ENCODE measurements around the gene CFAP73. TPM values are rescaled to one million over a fixed set of nuclear protein-coding genes. Genes with fewer than 3 reads are reported as not detected.
"Not testable (repeated sequence)": the region's sequence is repeated elsewhere in the genome, so short reads cannot be mapped to it uniquely, and the experiment has no call there.

CFAP73 gene
- total RNA-seq, 1 donor from 2014 or later: not detected

DNA sequence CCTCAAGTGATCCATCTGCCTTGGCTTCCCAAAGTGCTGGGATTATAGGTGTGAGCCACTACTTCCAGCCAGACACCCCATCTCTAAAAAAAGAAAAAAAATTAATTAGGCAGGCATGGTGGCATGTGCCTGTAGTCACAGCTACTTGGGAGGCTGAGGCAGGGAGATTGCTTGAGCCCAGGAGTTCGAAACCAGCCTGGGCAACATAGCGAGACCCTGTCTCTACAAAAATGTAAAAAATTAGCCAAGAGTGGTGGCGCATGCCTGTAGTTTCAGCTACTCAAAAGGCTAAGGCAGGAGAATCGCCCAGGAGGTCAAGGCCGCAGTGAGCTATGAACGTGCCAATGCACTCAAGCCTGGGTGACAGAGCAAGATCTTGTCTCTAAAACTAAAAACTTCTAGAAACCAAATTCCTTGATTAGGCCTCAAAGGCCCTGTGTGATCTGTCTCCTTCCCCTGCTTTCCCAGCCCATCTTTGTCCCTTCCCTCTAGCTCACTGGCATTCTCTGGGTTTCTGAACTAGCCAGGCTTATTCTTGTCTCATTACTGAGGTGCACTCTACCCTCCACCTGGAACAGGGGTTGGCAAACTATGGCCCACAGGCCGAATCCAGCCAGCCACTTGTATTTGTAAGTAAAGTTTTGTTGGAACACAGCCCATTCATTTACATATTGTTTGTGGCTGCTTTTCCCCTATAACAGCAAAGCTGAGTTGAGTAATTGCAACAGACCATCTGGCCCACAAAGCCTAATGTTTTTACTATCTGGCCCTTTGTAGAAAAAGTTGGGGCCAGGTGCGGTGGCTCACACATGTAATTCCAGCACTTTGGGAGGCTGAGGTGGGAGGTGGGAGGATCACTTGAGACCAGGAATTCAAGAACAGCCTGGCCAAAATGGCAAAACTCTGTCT, 54.6 kb downstream of the CFAP73 start:
- Mint-ChIP-seq H3K4me1 (peaks cover 31% of the 10 kb centered on the region), H3K4me3 (no peak overlapping the region), H3K27ac (peak overlapping the region; percentile 35), H3K9me3 (peaks cover 5% of the 10 kb centered on the region), H3K36me3 (ENCODE audit: low read depth) (peaks cover 3% of the 10 kb centered on the region), H3K27me3 (no peaks in the 10 kb centered on the region)
- intact Hi-C loops (cut with micrococcal nuclease): no loop called here
- no peak for DNase-seq

DNA sequence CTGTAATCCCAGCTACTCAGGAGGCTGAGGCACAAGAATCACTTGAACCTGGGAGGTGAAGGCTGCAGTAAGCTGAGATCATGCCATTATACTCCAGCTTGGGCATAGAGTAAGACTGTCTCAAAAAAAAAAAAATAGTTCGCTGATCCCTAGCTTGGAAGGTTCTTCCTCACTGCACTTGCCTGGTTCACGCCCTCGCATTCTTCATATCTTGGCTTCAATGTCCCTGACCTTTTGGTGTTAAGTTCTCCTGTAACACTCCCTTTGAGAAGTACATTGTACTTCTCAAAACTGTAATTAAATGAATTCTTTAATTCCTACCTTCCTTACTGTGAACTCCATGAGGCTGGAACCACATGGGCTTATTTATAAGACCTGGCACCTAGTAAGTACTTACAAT, 55.3 kb downstream of the CFAP73 start:
- H3K9me3 Mint-ChIP-seq: peaks cover 5% of the 10 kb centered on the region
- intact Hi-C loops (cut with micrococcal nuclease): no loop called here

DNA sequence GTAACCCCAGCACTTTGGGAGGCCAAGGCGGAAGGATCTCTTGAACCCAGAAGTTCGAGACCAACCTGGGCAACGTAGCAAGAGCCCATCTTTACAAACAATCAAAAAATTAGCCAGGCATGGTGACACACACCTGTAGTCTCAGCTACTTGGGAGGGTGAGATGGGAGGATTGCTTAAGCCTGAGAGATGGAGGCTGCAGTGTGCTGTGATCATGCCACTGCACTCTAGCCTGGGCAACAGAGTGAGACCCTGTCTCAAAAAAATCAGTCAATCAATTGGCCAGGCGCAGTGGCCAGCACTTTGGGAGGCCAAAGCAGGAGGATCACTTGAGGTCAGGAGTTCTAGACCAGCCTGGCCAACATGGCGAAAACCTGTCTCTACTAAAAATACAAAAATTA, 57.3 kb downstream of the CFAP73 start:
- intact Hi-C loops (cut with micrococcal nuclease); H3K4me3 Mint-ChIP-seq; H3K9me3 Mint-ChIP-seq; H3K36me3 Mint-ChIP-seq (ENCODE audit: low read depth); H3K27me3 Mint-ChIP-seq; H3K27ac Mint-ChIP-seq; DNase-seq: not testable (repeated sequence)
- H3K4me1 Mint-ChIP-seq: peaks cover 52% of the 10 kb centered on the region

More for the DNA sequence above, 55.3 kb downstream of the CFAP73 start:
- no peaks in the 10 kb centered on the region for H3K27me3 Mint-ChIP-seq
- DNase-seq: no peak
- H3K4me3 Mint-ChIP-seq: no peak overlapping the region
- peaks cover 37% of the 10 kb centered on the region for H3K4me1 Mint-ChIP-seq
- H3K36me3 Mint-ChIP-seq (ENCODE audit: low read depth): peaks cover 3% of the 10 kb centered on the region
- no peak overlapping the region for H3K27ac Mint-ChIP-seq

DNA sequence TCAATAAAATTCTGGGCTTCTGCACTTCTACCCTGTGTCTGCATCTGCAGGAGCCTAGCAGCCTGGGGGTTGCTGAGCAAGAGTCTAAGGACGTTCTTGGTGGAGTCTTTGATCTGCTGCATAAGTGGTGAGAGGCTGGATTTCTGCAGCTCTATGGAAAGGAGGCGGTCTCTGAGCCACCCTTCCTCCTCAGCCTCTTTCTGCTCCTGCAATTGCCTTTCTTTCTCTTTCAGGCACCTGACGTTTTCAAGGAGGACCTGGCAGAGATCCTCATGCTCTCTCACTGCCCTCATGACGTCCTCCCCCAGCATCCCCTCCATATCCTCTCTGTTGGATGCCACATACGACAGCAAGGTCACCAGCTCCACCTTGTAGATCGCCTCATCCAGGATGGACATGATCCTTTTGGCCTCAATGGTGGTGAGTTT, 58.1 kb downstream of the CFAP73 start:
- Mint-ChIP-seq H3K27ac (peak overlapping the region; percentile 97), H3K36me3 (ENCODE audit: low read depth) (peaks cover 3% of the 10 kb centered on the region), H3K4me1 (peaks cover 52% of the 10 kb centered on the region), H3K27me3 (no peaks in the 10 kb centered on the region), H3K4me3 (peak overlapping the region; percentile 77), H3K9me3 (peaks cover 5% of the 10 kb centered on the region)
- DNase-seq: peak; percentile 81
- intact Hi-C loops (cut with micrococcal nuclease): loop anchor here (1.0 to 2.0 kb wide), 4 partner anchors 10 to 55 kb away; partner anchors contain the start of gene TPCN1

DNA sequence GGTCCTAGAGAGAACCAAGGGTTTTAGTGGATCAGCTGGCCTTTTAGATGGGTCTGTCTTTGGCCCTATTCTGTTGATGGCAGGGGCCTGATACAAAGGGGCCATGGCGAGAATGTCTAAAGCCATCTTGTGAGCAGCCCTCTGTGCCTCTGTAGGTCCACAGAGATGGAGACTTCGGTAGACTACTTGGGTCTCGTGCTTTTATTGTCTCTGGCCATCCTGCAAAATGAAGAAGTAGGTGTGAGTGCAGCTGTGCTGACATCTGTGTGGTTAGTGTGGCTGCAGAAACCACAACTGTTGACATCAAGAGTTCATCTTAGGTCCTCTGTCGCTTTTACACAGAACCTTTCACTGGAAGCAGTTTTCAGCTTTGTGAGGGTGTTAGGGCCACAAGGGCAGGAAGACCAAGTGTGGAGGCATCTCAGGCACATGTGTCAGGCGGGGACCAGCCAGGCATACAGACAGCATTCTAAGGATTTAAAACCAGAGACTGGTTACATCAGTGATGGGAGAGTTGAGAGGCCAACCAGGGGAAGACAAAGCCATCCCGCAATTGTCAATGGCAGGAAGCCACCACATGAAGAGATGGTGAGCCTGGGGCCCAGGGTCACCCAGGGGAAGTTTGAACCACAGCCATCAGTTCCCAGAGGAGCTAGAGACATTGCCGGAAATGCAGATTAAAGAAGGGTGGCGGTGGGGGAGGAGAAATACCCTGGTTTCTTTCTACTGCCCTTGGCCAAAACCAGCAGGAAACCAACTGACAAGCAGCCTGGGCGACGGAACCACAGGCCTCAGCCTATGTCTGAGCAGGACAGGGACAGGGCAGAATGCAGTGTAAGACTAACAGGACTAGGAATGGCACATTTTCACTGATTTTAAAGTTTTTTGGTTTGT, 58.8 kb downstream of the CFAP73 start:
- H3K27ac Mint-ChIP-seq: peak overlapping the region; percentile 97
- H3K4me3 Mint-ChIP-seq: peak overlapping the region; percentile 77
- peaks cover 3% of the 10 kb centered on the region for H3K36me3 Mint-ChIP-seq (ENCODE audit: low read depth)
- peaks cover 5% of the 10 kb centered on the region for H3K9me3 Mint-ChIP-seq
- H3K4me1 Mint-ChIP-seq: peaks cover 54% of the 10 kb centered on the region
- DNase-seq: peak; percentile 92
- intact Hi-C loops (cut with micrococcal nuclease): loop anchor here (1.0 to 2.0 kb wide), 4 partner anchors 9 to 55 kb away; partner anchors contain the start of gene TPCN1
- no peaks in the 10 kb centered on the region for H3K27me3 Mint-ChIP-seq

Other genes starting within 250 kb of the CFAP73 start
- 24.5 and 28.0 TPM in 2 replicates for gene OAS1, start 242.8 kb upstream of the CFAP73 start, total RNA-seq
- 47.5 and 48.9 TPM in 2 replicates for gene OAS3, start 211.2 kb upstream of the CFAP73 start, total RNA-seq
- 111 and 118 TPM in 2 replicates for gene OAS2, start 171.2 kb upstream of the CFAP73 start, total RNA-seq
- 0.09 and 0.21 TPM in 2 replicates for gene DTX1, start 93.0 kb upstream of the CFAP73 start, total RNA-seq
- 0.52 and 1.1 TPM in 2 replicates for gene RASAL1, start 14.0 kb upstream of the CFAP73 start, total RNA-seq
- gene DDX54, start 35.8 kb downstream of the CFAP73 start, total RNA-seq: 122 and 127 TPM in 2 replicates
- gene RITA1, start 36.0 kb downstream of the CFAP73 start, total RNA-seq: 25.5 and 25.8 TPM in 2 replicates
- gene TPCN1, start 71.7 kb downstream of the CFAP73 start, total RNA-seq: 31.0 and 33.7 TPM in 2 replicates
- gene SLC8B1, start 185.4 kb downstream of the CFAP73 start, total RNA-seq: 19.5 and 20.0 TPM in 2 replicates
- gene PLBD2, start 208.9 kb downstream of the CFAP73 start, total RNA-seq: 16.0 and 16.3 TPM in 2 replicates

Data from activated CD4-positive, alpha-beta T cell treated with anti-CD3 and anti-CD28 coated beads, Interleukin-2, amount 10 ng/mL, durations not matched to agents 24 days and 14 days (primary cell).